K562 (cell line): ENCODE data around the gene ADRB2. TPM values are rescaled to one million over a fixed set of nuclear protein-coding genes. Genes with fewer than 3 reads are reported as not detected.

Source experiments
- ADNP ChIP-seq: fragments of 200-800 bp; sonication (Bioruptor generic); IDR thresholded peaks from 2 replicates; pipeline ENCODE4 v1.6.1; 2016; ENCODE audit warnings: missing genetic modification characterization, missing compliant biosample characterization
- ATF2 ChIP-seq: sonication (generic); formaldehyde crosslinking; IDR thresholded peaks from 2 replicates; pipeline ENCODE4 v1.8.1; 2022; ENCODE audit warnings: missing genetic modification reagents
- CBFB ChIP-seq: sonication (generic); formaldehyde crosslinking; IDR thresholded peaks from 2 replicates; pipeline ENCODE4 v1.4.0; 2020; ENCODE audit warnings: mild to moderate bottlenecking, missing genetic modification reagents
- DPF2 ChIP-seq: fragments of 450-650 bp; IDR thresholded peaks from 2 replicates; pipeline ENCODE4 v1.6.1; 2016
- GTF2F1 ChIP-seq: IDR thresholded peaks from 2 replicates; pipeline ENCODE4 v1.6.1; 2011; ENCODE audit warnings: low read depth, low read length, improper control_type of control experiment
- HNRNPLL ChIP-seq: fragments of 200-400 bp; formaldehyde crosslinking; IDR thresholded peaks from 2 replicates; pipeline ENCODE4 v1.6.1; 2017; ENCODE audit warnings: low read length, low read depth, mild to moderate bottlenecking; ENCODE audit not compliant: poor library complexity, severe bottlenecking
- IFI16 ChIP-seq: fragments of 250-450 bp; sonication (Bioruptor Pico); IDR thresholded peaks from 2 replicates; pipeline ENCODE4 v2.1.2; 2022; ENCODE audit warnings: mild to moderate bottlenecking, inconsistent platforms
- KAT2B ChIP-seq: IDR thresholded peaks from one replicate; pipeline ENCODE4 v1.6.1; 2012; ENCODE audit warnings: low read depth, mild to moderate bottlenecking, control low read depth, inconsistent platforms, low read length, moderate library complexity
- KDM1A ChIP-seq, 2 experiments: fragments of 450-650 bp; IDR thresholded peaks; 2 replicates each; pipeline ENCODE4 v1.6.1; 2016; ENCODE audit warnings: mild to moderate bottlenecking in 2 of 2
- MAX ChIP-seq: sonication (generic); formaldehyde crosslinking; IDR thresholded peaks from 2 replicates; pipeline ENCODE4 v1.9.0; 2022; ENCODE audit warnings: mild to moderate bottlenecking, missing genetic modification reagents
- NCOA6 ChIP-seq: fragments of 450-650 bp; IDR thresholded peaks from 2 replicates; pipeline ENCODE4 v1.6.1; 2017; ENCODE audit warnings: mild to moderate bottlenecking
- NR3C1 ChIP-seq: sonication (generic); formaldehyde crosslinking; IDR thresholded peaks from 2 replicates; pipeline ENCODE4 v1.8.1; 2022; ENCODE audit warnings: missing genetic modification reagents
- PHB2 ChIP-seq: fragments of 450-650 bp; IDR thresholded peaks from 2 replicates; pipeline ENCODE4 v1.6.1; 2017; ENCODE audit warnings: low read depth
- TFAM ChIP-seq: fragments of 250-450 bp; sonication (Bioruptor Pico); conservative IDR thresholded peaks from 2 replicates; pipeline ENCODE4 v1.5.0; 2021; ENCODE audit warnings: mild to moderate bottlenecking, moderate library complexity
- ZFP1 ChIP-seq: fragments of 450-650 bp; formaldehyde crosslinking; IDR thresholded peaks from 2 replicates; pipeline ENCODE4 v1.4.0; 2020; ENCODE audit warnings: mild to moderate bottlenecking, mixed read lengths
- ZFP91 ChIP-seq: sonication (generic); formaldehyde crosslinking; IDR thresholded peaks from 2 replicates; pipeline ENCODE4 v1.8.0; 2022; ENCODE audit warnings: mild to moderate bottlenecking, missing genetic modification reagents
- ZNF232 ChIP-seq: sonication (generic); formaldehyde crosslinking; IDR thresholded peaks from 2 replicates; pipeline ENCODE4 v1.8.0; 2022; ENCODE audit warnings: mild to moderate bottlenecking, missing genetic modification reagents
- ZNF3 ChIP-seq: fragments of 250-450 bp; sonication (Bioruptor Pico); IDR thresholded peaks from 2 replicates; pipeline ENCODE4 v1.5.0; 2021; ENCODE audit warnings: mild to moderate bottlenecking, moderate library complexity
- ZNF398 ChIP-seq: fragments of 250-450 bp; sonication (Bioruptor Pico); IDR thresholded peaks from 2 replicates; pipeline ENCODE4 v1.8.0; 2021; ENCODE audit warnings: moderate library complexity, mild to moderate bottlenecking, inconsistent platforms
- ZNF57 ChIP-seq: fragments of 450-650 bp; formaldehyde crosslinking; IDR thresholded peaks from 2 replicates; pipeline ENCODE4 v1.4.0; 2020; ENCODE audit warnings: mild to moderate bottlenecking, moderate library complexity
- ZNF639 ChIP-seq, 2 experiments: fragments of 200-800 bp in 1 of 2; sonication (Bioruptor generic) in 1 of 2; sonication (generic) in 1 of 2; formaldehyde crosslinking in 1 of 2; IDR thresholded peaks in 1 of 2; conservative IDR thresholded peaks in 1 of 2; 2 replicates each; pipeline versions ENCODE4 v1.5.0 to v1.6.1; 2016 to 2020; ENCODE audit warnings: missing compliant biosample characterization in 1 of 2, missing genetic modification characterization in 1 of 2, missing genetic modification reagents in 1 of 2
- ZNF696 ChIP-seq: fragments of 250-450 bp; sonication (Bioruptor Pico); conservative IDR thresholded peaks from 2 replicates; pipeline ENCODE4 v1.4.0; 2020; ENCODE audit warnings: mild to moderate bottlenecking, moderate library complexity
- polyA plus RNA-seq, 8 experiments: library from polyadenylated mRNA; depleted of rRNA in 4 of 8; stranded (reverse) in 5 of 8; unstranded in 3 of 8; fragments of >200 nt; fragmentation: Nextera tagmentation in 2 of 8; fragmentation: Illumina TruSeq in 1 of 8; extraction: Ambion mirVana in 2 of 8; extraction: Trizol in 1 of 8; gene quantifications; 2 replicates each; pipeline versions ENCODE4 v1.2.1 to v1.2.3, GENCODE V29; 2011 to 2014; ENCODE audit warnings: inconsistent platforms in 1 of 8, missing spikeins in 1 of 8
- total RNA-seq, 7 experiments: library from RNA; depleted of rRNA in 6 of 7; stranded (reverse); fragments of >200 nt in 6 of 7; fragmentation: Illumina TruSeq in 2 of 7; extraction: Trizol in 2 of 7; gene quantifications; 2 replicates each; pipeline versions ENCODE4 v1.2.1 to v1.2.3, GENCODE V29; 2011 to 2021; ENCODE audit warnings: low replicate concordance in 1 of 7
- TF ChIP-seq, protein P1 (sequence below): fragments of 450-650 bp; IDR thresholded peaks from 2 replicates; pipeline ENCODE4 v1.6.1; 2017; ENCODE audit warnings: mild to moderate bottlenecking, moderate library complexity

ADRB2 gene
- total and polyA plus RNA-seq, 9 of the 15 experiments (the other 6 are each of a cell fraction or from before 2014, with no cell fraction given), result 0.01 to 0.18 (median 0.04) TPM; not detected in 2

DNA sequence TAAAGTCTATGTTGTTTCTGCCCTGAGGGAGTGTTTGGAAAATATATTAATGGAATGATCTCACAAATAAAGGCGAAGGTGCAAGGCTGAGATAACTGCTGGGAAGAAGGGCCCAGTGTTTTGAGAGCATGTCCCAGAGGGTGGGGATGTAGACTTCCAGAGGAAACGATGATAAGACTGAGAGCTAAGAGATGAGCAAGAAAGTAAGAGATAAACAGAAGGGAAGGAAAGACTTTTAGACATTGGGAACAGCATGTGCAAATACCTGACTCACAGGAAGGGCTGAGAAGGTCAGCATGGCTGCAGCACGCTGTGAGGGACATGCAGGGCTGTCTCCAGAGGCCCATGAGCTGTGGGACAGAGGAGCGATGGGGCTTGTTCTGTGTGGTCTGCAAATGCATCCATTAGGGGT, 19.9 kb upstream of the ADRB2 start (continued):
- TF ChIP-seq ATF2 (CRISPR knock-in tag) (no peak), DPF2 (peak; percentile 93), ZNF232 (CRISPR knock-in tag) (no peak), ZNF3 (CRISPR knock-in tag) (no peak), ZFP1 (no peak), CBFB (no peak), PHB2 (peak; percentile 43; the same call in 1 of the 2 replicates), NCOA6 (no peak), ADNP (tag) (no peak; the same call in 1 of the 2 replicates), ZNF57 (CRISPR knock-in tag) (no peak), GTF2F1 (no peak), MAX (CRISPR knock-in tag) (no peak), HNRNPLL (no peak), ZNF696 (CRISPR knock-in tag) (no peak), NR3C1 (CRISPR knock-in tag) (no peak), ZNF639 (CRISPR knock-in tag; conservative IDR thresholded peaks at IDR 0.05 in 1 of 2, IDR thresholded peaks at IDR 0.05 in 1 of 2) (peak in 1 of 2 experiments; percentile 73; a peak in 2 of 4 replicates), ZFP91 (no peak), TFAM (CRISPR knock-in tag) (no peak), ZNF398 (CRISPR knock-in tag) (no peak), KDM1A (IDR thresholded peaks at IDR 0.05) (peak; percentile 33 to 70; a peak in 3 of 4 replicates), IFI16 (CRISPR knock-in tag) (no peak), KAT2B (no peak)
- TF ChIP-seq, protein P1, sequence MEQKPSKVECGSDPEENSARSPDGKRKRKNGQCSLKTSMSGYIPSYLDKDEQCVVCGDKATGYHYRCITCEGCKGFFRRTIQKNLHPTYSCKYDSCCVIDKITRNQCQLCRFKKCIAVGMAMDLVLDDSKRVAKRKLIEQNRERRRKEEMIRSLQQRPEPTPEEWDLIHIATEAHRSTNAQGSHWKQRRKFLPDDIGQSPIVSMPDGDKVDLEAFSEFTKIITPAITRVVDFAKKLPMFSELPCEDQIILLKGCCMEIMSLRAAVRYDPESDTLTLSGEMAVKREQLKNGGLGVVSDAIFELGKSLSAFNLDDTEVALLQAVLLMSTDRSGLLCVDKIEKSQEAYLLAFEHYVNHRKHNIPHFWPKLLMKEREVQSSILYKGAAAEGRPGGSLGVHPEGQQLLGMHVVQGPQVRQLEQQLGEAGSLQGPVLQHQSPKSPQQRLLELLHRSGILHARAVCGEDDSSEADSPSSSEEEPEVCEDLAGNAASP, result no peak
